ENCODE data around the gene CEBPG. TPM values are rescaled to one million over a fixed set of nuclear protein-coding genes. Genes with fewer than 3 reads are reported as not detected.

Gene CEBPG
- total RNA-seq, 1 experiment from 2014 or later = 51.1 TPM

DNA sequence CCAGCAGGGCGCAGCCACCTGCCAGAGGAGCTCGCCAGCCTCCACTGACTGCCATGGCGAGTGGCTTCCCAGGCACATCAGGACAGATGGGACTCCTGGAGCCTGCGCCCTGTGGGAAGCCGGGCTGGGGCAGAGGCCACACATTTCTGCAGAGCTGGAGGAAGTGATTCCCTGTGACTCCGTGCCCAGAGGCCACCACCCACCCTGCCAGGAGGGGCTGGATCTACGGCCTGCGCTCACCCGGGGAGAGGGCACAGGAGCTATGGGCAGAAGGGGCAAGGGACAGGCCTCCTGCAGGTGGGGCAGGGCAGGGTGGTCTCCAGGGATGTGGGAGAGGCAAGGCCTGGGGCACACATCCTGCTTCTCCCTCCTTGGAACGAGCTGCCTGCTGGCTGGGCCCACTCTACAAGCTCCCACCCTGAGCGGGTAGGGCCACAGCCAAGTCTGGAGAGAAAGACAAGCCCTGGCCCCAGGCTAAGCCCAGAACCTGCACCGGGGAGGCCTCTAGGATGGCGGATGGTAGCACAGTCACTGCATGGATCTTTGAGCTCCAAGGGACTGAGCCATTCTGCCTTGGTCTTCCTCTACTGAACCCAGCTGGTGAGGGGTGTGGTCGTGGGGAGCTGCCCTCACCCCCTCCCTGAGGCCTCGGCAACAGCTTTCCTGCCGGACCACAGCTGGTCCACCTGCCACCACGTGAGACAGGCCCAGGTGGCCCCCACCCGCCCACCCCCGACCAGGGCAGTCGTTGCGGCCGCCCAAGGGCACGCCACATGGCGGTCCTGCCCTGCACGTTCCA is 40.6 kb downstream of the CEBPG start:
- TF ChIP-seq CBX3 (IDR thresholded peaks at IDR 0.05; ENCODE audit: low read depth) = no peak
- TF ChIP-seq EZH2 (IDR thresholded peaks at IDR 0.05) = no peak
- no peak for TF ChIP-seq JUND (IDR thresholded peaks at IDR 0.05)
- TF ChIP-seq SIN3A (IDR thresholded peaks at IDR 0.05; ENCODE audit: low read depth) = no peak
- TF ChIP-seq EGR1 (IDR thresholded peaks at IDR 0.05; ENCODE audit: low read depth) = no peak
- TF ChIP-seq, protein P1, sequence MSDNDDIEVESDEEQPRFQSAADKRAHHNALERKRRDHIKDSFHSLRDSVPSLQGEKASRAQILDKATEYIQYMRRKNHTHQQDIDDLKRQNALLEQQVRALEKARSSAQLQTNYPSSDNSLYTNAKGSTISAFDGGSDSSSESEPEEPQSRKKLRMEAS (IDR thresholded peaks at IDR 0.05) = no peak
- TF ChIP-seq SP1 (IDR thresholded peaks at IDR 0.05; ENCODE audit: low read depth) = no peak
- Histone ChIP-seq H3K9ac (ENCODE audit: low read length) (no peak overlapping the region), H2AFZ (ENCODE audit: low read depth, low read length, poor library complexity, severe bottlenecking) (no peak overlapping the region), H3K36me3 (ENCODE audit: control insufficient read depth in 1 of 2, insufficient read depth in 2 of 2, low read length in 2 of 2) (no peaks in the 10 kb centered on the region), H3K79me2 (ENCODE audit: insufficient read depth, low read length) (no peaks in the 10 kb centered on the region), H3K27me3 (ENCODE audit: insufficient read depth, low read length) (no peaks in the 10 kb centered on the region), H3K9me2 (ENCODE audit: insufficient read depth) (no peaks in the 10 kb centered on the region), H3K4me2 (ENCODE audit: low read length) (no peak overlapping the region), H3K27ac (ENCODE audit: low read depth, low read length) (no peak overlapping the region), H3K4me3 (replicated peaks in 1 of 2; ENCODE audit: low read depth in 1 of 2, low read length in 2 of 2) (no peak overlapping the region), H3K9me3 (ENCODE audit: control insufficient read depth in 1 of 2, insufficient read depth in 1 of 2, low read depth in 1 of 2, low read length in 2 of 2) (no peaks in the 10 kb centered on the region), H3K4me1 (ENCODE audit: control insufficient read depth in 1 of 2, insufficient read depth in 2 of 2, low read length in 2 of 2) (peaks cover 0 to 6% of the 10 kb centered on the region in 2 experiments; a peak in 1 of 4 replicates), H4K20me1 (ENCODE audit: insufficient read depth) (no peaks in the 10 kb centered on the region)
- no peak for DNase-seq (ENCODE audit: low read depth, low spot score)
- RAD21 ChIA-PET (ENCODE audit: low non-redundant PET in 1 of 2, low total read pairs in 2 of 2, uncharacterized antibody in 2 of 2, unreplicated experiment in 2 of 2) = no interaction called here
- CTCF ChIA-PET = interaction anchor here (0.7 to 1.6 kb wide), 2 partner anchors 354 to 364 kb away, joined by 3 to 5 read pairs; no protein-coding TSS in a partner anchor
- intact Hi-C loops (cut with micrococcal nuclease) = no loop called here
- POLR2A ChIA-PET = interaction anchor here (0.6 kb wide), 1 partner anchor 352 kb away, joined by 5 read pairs; no protein-coding TSS in a partner anchor
- BruUV-seq (replicated peaks) = no TSS peak
- no peak for ATAC-seq
